NCI-H1417 (cell line): ENCODE measurements around the gene FEV.
A peak's percentile ranks its signal among the peaks of the same experiment; 100 is the strongest.

ENCODE experiments used
- DNase-seq, 3 experiments: peaks; one replicate each; lab custom pipeline; 2025; lab: John Stamatoyannopoulos, UW

The FEV gene

DNA sequence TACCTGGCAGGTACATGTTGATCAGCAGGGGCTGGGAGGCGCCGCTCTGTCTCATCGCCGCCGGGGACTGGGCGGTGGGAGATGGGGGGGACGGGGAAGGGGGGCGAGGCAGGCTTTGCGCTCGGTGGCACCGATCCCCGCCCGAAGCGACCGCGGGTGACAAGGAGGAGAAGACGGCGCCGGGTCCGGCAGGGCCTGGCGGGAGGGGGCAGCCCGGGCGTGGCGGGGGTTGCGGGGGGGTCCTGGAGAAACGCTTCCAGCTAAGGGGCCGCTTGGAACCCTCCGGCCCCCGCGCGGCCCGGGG lies at the start of gene FEV:
FEV (minus strand) TSS at position 164 of the 304 bp plus-strand sequence; CDS start at position 55, 109 bp downstream.
- DNase-seq: peak in 2 of 3 experiments; percentile 61 to 69

DNA sequence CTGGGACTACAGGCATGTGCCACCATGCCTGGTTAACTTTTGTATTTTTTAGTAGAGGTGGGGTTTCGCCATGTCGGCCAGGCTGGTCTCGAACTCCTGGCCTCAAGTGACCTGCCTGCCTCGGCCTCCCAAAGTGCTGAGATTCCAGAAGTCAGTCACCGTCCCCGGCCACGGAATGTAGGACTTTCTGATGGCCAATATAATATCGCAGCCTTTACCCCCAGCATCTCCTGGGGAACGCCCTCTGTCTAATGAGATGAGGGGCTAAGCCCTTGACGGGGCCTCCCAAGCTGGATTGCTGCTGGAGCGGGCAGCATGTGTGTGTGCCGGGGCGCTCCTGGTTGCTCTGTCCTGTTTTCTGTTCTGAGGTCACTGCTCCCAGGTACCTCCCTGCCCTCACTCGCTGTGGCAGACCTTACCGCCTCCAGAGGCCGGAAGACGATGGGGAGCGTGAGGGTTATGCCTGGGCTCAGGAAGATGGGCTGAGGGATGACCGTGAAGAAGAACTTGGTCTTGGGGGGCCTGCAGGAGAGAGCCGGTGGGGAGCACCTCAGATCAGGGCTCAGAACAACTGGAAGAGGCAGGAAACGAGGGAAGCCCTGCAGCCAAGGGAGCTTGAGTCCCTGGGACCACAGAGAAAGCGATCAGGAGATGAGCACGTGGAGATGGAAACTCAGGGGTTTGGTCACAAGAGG lies 47.2 kb upstream of the FEV start:
- DNase-seq: no peak

DNA sequence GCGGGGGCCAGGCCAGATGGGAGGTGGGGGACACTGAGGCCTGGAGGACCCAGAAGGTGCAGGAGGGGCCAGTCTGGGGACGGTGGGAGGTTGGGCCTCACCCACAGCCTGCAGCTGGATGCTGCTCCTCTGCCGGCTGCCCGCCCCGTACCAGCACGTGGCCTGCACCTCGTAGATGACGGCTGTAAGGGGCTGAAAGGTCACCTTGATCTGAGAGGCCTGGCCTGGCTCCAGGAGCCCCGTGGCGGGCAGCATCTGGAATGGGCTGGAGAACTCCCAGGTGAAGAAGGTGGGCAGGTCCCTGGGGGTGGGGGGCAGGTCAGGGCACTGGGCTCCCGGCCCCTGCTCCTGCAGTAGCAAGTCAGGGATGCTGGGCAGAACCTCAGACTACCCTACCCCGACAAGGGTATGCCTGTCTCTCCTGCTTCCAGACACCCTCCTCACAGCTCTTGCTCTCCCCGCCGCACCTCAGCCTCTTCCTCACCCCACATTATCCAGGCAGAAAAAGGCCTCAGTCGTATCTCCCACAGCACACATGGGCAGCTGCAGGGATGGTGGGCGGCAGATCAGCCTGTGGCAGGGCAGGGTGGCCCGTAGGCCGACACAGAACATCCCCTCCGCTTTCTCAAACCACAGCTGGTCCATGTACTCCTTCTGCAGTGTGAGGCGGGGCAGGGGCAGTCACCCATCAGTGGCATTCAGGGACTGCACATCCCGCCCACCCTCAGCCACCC lies 46.2 kb upstream of the FEV start:
- no peak for DNase-seq

GRCh38 chr2:219030177-219030940 lies 45.4 kb upstream of the FEV start:
- no peak for DNase-seq

GRCh38 chr2:219029829-219030165 lies 44.8 kb upstream of the FEV start:
- peak; percentile 46 to 84 (median 71) for DNase-seq

DNA sequence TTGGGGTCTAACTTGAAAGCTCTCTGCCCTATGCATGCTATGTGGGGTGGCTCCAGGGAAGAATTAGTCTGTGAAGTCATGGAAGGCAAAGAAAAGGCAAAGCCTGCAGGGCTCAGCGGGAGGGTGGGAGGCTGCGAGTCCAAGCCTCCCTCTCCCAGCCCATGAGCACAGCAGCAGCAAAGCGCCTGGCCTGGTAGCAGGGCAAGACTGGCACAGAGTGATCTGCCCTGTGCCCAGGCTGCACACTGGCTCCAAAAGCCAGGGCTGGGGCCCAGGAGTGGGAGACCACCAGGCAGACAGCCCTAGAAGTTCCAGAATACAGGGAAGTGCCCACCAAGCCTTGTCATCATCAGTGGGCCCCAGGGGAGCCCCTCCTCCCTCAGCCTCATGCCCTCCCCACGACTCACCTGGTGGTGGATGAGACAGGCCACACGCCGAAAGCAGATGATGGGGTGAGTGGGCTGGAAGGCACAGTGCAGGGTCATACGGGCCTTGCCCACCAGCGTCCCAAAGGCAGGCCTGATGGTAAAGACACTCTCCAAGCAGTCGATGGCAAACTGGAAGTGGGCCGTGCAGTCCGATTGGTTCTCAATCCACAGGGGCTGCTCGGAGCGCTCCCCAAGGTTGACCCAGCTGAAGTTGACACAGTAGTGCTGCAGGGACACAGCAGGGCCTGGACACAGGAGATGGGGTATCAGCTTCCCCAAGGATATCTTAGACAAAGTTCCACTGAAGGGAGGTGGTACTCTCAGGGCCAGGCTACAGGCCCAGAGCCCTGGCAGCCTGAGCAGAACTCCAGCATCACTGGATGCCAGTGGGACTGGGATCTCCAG lies 44.2 kb upstream of the FEV start:
- DNase-seq: no peak

- no peak for DNase-seq
These were observed 43.2 kb upstream of the FEV start for GRCh38 chr2:219028141-219028540.

- DNase-seq: no peak
These were observed 42.6 kb upstream of the FEV start for GRCh38 chr2:219027511-219028055.

- DNase-seq: no peak
These were observed 42.0 kb upstream of the FEV start for GRCh38 chr2:219026946-219027345.

DNA sequence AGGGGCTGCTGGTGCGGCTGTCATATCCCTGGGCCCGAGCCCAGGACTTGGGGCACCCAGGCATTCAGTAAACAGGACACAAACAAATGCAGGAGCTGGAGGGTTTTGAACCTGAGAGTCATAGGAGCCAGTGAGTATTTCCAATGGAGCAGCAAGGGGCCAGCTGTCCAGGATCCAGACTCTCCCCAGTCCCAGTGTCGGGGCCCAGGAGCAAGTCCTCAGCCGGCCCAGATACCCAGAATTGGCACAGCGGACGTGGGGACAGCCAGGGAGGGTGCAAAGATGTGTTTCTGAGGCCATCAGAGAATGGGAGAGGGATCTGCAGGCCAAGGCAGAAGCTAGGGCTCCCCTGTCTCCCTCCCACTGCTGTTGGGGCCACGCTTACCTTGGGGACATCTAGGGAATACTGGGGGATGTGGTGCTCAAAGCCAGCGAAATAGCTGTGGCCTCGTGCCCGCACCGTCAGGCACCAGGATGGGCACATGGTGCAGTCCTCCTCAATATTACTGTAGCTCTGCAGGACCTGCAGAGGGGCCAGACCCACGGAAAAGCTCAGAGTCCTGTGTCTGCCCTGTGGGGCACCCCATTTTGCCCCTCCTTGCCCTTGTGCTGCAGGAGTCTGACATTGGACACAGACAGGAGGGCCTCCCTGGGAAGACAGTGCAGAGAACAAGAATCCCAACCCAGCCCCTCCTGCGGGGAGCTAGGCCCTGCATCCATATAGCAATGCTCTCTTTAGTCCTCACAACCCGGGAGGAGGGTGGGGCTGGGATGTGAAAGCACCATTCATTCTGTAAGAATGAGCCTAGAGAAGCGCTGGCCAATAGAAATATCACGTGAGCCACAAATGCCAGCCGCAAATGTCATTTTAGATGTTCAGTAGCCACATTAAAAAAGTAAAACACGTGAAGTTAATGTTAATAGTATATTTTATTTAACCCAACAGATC lies 40.9 kb upstream of the FEV start:
- DNase-seq: no peak

DNA sequence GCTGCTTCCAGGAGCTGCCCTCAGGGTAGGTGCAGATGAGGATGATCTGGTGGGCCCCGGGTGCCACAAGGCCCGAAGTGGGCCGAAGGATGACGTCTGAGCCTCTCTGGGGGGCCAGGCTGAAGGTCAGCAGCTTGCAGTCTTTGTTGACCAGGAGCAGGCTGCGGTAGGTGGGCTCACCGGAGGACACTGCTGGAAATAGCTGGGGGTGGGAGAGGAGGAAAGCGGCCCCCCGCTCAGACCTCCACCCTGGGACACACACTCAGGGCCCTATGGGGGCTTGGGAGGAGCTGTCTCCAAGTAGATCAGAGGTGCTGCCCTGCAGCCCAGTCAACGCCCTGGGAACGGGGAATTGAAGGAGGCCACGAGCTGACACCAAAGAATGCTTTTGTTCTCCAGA lies 39.1 kb upstream of the FEV start:
- no peak for DNase-seq

GRCh38 chr2:219023045-219023605 lies 38.1 kb upstream of the FEV start:
- DNase-seq: no peak

GRCh38 chr2:219022616-219023015 lies 37.6 kb upstream of the FEV start:
- DNase-seq: no peak

DNA sequence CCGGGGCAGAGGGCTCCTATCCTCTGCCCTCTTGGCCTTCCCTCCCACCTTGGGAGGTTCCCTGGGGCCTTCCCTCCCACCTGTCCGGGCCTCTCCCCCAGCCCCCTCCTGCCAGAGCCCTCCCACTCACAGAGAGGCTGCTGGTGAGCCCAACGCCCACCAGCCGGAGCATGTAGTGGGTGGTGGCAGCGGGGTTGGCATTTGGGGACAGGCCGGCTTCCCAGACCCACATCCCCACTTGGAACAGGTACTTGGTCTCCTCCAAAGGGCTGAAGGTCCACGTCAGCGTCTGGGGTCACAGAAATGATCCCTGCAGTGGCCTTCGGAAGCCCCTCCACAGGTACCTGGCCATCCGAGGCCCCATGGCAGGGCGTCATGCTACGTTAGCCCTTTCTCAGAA lies 37.1 kb upstream of the FEV start:
- no peak for DNase-seq

- DNase-seq: no peak
These were observed 36.6 kb upstream of the FEV start for GRCh38 chr2:219021591-219021990.

DNA sequence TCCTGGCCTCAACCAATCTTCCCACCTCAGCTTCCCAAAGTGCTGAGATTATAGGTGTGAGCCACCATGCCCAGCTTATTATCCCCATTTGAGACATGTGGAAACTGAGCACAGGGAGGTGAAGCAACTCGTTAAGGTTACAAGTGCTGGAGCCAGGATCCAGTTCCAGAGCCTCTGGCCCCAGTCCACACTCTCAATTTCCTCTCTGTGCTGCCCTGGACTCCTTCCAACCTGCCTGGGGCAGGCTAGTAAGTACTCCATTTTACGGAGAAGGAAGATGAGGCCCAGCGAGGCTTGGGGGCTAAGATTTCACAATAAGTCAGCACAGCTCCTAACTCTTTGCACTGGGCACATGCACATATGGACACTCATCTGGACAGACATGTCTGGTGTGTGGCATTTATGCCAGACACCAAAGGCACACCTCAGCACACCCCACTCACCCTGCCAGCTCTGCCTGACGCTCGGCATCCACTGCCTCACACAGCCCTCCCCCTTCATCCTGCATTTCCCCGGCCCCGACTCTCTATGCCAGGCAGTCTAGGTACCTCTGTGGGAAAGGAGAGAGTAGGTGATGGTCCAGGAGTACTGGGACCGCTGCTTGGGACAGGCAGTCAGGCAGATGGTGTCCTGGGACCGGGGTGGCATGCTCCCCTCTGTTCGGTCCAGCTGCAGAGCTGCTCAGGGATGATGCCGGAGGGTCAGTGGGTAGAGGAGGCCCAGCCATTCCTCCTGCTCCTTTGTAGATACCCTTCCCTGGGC lies 35.8 kb upstream of the FEV start:
- DNase-seq: peak in 1 of 3 experiments; percentile 2

GRCh38 chr2:219019436-219019835 lies 34.5 kb upstream of the FEV start:
- no peak for DNase-seq

DNA sequence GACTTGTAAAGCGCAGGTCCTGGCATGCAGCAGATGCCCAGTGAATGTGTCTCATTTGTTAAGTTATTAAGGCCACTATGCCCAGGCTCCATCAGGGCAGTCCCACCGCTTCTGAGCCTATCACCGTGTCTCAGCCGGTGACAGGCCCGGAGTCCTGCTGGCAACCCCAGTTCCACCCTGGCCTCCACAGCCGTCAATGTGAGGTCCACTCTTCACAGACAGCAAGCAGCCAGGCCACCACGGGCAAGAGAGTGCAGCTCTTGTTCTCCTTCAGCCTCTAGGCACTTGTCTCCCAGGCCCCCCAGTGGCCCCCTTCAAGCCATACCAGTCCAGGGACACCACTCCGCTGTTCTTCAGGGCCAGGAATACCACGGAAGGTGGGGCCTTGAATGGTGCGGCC lies 33.7 kb upstream of the FEV start:
- no peak for DNase-seq

DNA sequence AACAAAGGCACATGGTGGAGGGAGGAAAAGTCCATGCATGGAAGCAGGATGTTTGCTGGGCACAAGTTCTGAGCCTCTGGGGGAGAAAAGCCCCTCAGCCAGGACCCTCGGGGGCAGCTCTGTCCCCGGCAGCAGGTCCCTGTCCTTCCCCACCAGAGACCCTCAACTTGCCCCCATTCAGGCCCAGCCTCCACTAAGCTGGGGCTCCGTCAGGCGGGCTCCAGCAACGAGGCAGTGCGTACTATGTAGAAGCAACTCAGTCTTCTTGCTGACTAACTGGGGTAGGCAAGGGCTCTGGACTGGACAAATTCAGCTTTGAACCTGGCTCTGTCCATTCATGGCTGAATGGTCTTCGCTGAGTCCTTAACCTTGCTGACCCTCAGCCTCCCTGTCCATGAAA lies 33.3 kb upstream of the FEV start:
- no peak for DNase-seq
